Activated CD4-positive, CD25-positive, alpha-beta regulatory T cell treated with anti-CD3 and anti-CD28 coated beads, Interleukin-2, amount 50 U/mL, for 72 hours (primary cell): ENCODE results near the gene BRSK2.
"Not testable (repeated sequence)": the region's sequence is repeated elsewhere in the genome, so short reads cannot be mapped to it uniquely, and the experiment has no call there.

Experiments used
- DNase-seq: peaks from one replicate; pipeline ENCODE4 v3.0.0; 2021

The BRSK2 gene

DNA sequence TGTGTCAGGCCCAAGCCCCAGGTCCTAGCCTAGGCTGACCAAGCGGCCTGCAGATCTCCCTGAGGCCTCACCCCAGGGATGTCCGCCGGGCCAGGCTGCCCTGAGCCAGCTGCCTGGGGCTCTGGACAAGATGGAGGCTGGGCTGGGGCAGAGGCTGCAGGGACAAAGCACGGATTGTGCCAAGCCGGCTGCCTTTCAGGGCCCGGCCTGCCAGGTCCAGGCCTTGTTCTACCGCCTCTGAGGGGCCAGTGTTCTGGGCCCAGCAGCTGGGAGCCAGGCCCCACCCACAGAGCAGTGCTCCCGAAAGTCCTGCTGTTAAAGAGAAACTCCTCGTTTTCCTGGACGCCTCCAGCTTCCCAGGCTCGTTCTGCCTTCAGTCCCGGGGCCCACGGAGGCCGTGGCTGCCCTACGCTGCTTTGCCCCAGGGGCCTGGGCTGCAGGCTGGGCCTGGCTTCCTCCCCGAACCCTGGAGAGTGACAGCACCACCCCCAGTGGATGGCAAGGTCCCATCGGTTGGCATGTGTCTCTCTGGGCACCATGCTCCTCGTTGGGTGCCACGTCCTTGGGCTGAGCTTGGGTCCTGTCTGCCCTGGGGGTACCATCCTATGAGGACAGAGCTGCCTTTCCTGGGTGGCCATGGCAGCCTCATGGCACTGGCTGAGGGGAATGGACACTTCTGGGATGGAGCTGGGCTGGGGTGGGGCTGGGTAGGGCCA, 7.6 kb downstream of the BRSK2 start:
- no peak for DNase-seq

- DNase-seq: no peak
Observed at GRCh38 chr11:1397862-1398527, 8.3 kb downstream of the BRSK2 start.

DNA sequence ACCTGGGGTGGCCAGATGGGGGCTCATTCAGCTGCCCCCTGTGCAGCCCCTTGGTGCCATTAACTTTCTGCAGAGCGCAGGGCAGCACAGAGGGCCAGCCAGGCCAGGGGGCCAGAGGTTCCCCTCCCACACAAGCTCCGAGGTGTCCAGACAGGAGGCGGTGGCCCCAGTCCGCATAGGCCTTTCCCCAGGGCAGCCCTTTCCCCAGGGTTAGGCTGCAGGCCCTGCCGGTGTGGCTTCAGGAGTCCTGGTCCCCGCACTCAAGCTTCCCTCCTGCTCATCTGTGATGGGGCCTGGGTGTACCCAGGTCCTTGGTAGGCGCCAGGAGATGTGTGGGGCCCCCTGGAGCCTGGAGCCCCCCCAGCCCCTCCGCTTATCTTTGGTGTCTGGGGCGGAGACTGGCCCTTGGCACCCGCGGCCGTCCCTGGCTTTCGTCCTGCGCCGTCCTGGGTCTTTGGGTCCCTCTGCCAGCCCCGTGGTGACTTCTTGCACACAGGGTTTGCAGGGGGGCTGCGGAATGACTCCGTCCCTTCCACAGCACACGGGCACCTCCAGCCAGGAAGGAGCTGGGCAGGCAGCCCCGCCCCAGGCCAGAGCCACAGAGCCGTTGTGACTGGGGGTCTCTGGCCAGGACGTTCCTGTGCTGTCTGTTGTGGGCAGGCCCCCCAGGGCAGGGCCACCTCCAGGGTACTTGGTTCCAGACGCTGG, 8.9 kb downstream of the BRSK2 start:
- no peak for DNase-seq

DNA sequence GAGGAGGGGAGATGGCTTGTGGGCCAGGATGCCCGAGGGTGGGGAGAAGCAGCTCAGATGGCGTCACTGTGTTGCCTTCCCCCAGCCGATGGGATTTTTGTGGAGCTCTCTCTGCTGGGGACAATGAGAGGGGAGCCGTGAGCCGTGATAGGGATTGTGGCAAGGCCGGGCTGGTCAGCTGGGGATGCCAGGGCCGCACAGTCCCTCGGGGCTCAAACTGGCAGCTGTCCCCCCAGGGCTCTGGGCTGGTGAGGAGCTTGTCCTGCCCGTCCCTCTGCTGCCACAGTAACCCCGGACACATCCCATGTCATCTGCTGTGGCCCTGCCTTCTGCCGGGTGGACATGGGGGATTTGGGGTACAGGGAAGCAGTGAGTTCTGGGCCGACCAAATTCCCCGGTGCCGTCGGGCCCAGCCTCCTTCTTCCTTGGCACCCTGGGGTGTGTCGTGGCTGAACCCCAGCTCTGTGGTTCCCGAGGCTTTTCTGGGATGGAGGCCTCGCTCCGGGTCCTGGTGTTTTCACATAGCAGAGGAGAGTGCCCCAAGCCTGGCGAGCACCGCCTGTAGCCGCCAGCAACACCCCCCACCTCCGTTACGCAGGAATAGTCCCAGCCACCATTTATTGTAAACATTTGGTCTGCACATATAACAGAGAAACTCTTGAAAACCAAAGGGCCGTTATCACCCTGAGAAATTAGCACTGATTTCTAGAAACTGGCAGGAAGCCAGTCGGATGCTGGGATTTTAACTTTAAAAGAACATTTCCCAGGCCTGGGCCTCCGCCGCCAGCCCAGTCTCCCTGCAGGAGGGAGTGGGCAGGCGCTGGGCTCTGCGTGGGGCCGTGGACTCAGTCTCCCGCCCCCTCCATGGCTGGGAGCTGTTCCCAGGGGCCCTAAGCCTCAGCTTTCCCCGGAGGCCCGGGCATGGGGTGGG, 9.9 kb downstream of the BRSK2 start:
- no peak for DNase-seq

GRCh38 chr11:1400317-1401170, 10.8 kb downstream of the BRSK2 start:
- no peak for DNase-seq

- DNase-seq: no peak
Observed at GRCh38 chr11:1401171-1401445, 11.4 kb downstream of the BRSK2 start.

GRCh38 chr11:1401656-1402221, 12.0 kb downstream of the BRSK2 start:
- DNase-seq: no peak

GRCh38 chr11:1402355-1403077, 12.8 kb downstream of the BRSK2 start:
- DNase-seq: no peak

- DNase-seq: no peak
Observed at GRCh38 chr11:1403078-1403620, 13.4 kb downstream of the BRSK2 start.

GRCh38 chr11:1403721-1404460, 14.2 kb downstream of the BRSK2 start:
- DNase-seq: no peak

DNA sequence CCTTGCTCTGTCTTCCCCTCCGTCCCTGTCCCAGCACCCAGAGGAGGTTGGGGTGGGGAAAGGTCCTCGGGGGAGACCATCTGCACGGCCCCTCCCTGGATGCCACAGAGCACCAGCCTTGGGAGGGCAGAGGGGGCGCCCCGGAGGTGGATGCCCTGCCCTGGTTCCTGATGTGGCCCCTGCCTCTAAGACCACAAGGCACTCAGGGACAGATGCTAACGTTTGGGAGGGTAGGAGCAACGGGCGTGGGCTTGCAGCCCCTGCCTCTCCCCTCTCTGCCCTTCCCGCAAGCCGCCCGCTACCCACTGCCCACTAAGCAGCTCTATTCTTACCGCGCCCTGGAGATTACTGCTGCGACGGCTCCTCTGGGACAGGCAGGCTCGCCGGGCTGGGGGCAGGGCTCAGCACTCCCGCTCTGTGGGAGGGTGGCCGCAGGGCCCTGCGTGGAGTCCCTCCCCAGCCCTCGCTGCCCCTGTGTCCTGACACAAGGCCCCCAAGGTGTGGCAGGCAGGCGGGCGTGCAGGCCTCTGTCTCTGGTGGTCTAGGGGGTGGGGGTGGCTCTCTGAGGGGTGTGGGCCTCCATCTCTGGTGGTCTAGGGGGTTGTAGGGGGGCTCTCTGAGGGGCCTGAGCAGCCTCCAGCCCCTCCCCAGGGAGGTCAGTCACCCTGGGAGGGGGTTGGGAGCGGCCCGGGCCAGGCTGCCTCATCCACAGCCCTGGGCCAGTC, 14.9 kb downstream of the BRSK2 start:
- no peak for DNase-seq

DNA sequence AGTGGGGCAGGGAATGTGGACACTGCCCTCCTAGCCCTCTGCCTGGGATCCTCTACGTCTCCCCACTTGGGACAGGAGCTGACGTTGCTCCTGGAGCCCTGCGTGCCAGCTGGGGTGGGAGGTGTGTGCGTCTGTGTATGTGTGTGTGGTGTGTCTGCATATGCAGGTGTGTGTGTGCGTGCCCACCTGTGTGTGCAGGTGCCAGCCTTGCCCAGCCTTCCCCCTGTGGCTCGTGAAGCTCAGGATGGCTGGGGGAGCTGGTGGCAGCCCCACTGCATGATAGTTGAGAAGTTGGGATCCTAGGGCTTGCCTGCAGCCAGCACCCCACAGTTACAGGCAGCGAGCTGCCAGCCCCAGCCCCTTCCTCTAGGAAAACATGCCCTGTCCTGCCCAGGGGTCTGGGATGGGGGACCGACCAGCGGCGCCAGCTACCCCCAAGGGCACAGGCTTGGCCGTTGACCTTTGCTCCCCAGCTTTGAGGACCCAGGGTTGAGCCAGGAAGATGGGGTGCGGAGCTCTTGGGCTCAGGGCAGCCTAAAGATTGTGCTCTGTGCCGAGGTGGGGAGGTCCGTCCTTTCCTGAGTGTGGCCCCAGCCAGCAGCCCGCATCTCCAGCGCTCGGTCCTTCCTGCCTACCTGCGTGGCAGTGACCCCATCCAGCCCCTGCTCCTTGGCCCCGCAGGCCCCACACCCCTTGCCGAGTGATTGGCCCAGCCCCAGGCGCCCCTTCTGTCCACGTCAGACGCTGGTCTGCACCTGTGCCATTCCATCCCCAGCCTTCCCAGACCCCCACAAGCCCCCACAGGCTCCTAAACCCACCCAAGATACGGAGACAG, 15.7 kb downstream of the BRSK2 start:
- no peak for DNase-seq

GRCh38 chr11:1406571-1407485, 17.1 kb downstream of the BRSK2 start:
- DNase-seq: no peak

DNA sequence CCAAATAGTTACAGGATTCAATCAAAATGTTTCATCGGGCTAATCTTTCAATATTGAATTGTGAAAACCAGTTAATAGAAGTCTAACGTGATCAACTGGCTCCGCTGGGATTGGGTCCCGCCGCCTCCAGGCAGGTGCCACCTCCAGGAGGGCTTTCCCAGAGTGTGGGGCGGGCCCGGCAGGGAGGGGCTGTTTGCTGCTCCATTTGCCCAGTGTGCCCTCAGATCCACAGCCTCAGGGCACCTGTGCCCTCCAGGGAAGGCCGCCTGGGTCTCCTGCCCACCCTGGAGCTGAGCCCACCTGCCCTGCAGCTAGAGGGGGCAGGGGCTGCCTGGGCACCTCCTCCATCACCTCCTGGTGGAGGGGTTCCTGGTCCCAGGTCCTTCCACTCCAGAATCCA, 17.9 kb downstream of the BRSK2 start:
- no peak for DNase-seq

DNA sequence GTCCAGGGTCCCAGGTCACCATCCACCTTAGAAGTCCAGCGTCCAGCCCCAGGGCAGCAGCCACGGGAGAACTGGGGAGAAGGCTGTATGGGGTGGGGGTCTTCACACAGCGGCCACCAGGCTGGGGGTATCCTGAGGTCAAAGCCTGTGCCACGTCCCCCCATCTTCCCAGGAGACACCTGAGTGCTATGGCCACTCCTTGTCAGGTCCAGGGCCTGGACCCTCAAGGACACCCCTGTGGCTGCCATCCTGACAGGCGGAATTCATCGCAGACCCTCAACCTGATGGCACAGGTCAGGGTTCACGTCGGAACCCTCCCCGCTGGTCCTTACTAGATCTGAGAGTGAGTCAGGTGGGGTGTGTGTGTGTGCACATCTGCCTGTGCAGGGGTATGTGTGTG, 18.6 kb downstream of the BRSK2 start:
- no peak for DNase-seq

DNA sequence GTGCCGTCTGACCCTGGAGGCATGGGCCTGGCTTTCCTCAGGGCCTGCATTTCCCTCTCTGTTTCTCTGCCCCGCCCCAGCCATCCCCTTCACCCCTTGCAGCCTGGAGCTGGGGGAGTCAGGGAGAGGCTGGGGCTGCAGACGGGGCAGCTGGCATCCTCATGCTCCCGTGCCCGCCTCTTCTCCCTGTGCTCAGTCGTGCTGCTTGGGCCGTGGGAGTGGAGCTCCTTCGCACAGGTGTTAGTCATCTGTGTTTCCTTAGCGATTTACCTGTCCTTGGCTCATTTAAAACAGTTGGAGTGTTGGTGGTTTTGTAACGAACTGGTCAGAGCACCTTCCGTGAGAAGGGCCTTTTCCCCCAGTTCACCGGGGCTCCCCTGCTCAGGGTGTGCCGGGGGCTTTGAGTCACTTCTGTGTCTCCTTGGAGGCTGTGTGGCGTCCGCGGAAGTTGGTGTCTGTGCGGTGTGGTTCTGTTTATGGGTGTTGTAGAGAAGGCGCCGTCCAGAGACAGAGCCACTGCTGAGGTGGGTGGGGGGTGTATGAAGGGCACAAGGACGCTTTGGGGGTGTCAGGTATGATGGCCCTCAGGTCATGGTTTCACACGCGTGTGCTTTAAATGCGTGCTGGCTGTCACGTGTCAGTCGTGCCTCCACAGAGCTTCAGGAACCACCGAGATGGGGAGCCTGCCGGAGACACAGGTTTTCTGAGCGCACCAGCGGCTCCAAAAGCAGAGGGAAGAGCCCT, 19.5 kb downstream of the BRSK2 start:
- no peak for DNase-seq

DNA sequence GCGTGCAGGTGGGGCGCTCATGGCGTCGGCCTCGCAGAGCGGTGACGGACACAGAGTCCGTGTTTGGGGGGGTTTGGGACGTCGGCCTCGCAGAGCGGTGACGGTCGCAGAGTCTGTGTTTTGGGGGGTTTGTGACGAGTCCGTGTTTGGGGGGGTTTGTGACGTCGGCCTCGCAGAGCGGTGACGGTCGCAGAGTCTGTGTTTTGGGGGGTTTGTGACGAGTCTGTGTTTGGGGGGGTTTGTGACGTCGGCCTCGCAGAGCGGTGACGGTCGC, 20.1 kb downstream of the BRSK2 start:
- not testable (repeated sequence) for DNase-seq
